C4-2B (cell line): ENCODE data around the gene SHISA7.

Experiments used
- H3K27ac ChIP-seq: fragments of 450-650 bp; 2 replicates; pipeline ENCODE4 v1.5.1; 2017
- CTCF ChIP-seq: fragments of 450-650 bp; conservative IDR thresholded peaks from 2 replicates; pipeline ENCODE4 v1.5.1; 2017; ENCODE audit warnings: mild to moderate bottlenecking
- ZFX ChIP-seq: fragments of 450-650 bp; IDR thresholded peaks from 2 replicates; pipeline ENCODE4 v1.6.1; 2017

SHISA7 gene

GRCh38 chr19:55479045-55479444 is 35.9 kb upstream of the SHISA7 start:
- no peak for TF ChIP-seq CTCF
- TF ChIP-seq ZFX: no peak
- H3K27ac ChIP-seq: no peak overlapping the region

- no peak for TF ChIP-seq CTCF
- no peak for TF ChIP-seq ZFX
- no peak overlapping the region for H3K27ac ChIP-seq
Observed at GRCh38 chr19:55478364-55478763, 35.3 kb upstream of the SHISA7 start.

GRCh38 chr19:55477905-55478304 is 34.8 kb upstream of the SHISA7 start:
- peak overlapping the region; percentile 90; the same call in 1 of the 2 replicates for H3K27ac ChIP-seq
- TF ChIP-seq CTCF (no peak), ZFX (no peak)

- no peak for TF ChIP-seq CTCF
- TF ChIP-seq ZFX: peak; percentile 85; the same call in 1 of the 2 replicates
- peak within 1 kb of the TSS; percentile 90 for H3K27ac ChIP-seq
Observed at GRCh38 chr19:55476100-55476775, 33.1 kb upstream of the SHISA7 start, which contains the start of gene ZNF628. Gene ZNF628, plus strand, starts transcription at chr19:55476617. Its CDS starts 3,294 bp downstream, at chr19:55479911.

GRCh38 chr19:55474269-55475265 is 31.5 kb upstream of the SHISA7 start:
- peak overlapping the region; percentile 90 for H3K27ac ChIP-seq
- TF ChIP-seq ZFX: no peak
- TF ChIP-seq CTCF: no peak

- TF ChIP-seq CTCF (no peak), ZFX (no peak)
- no peak overlapping the region; the same call in 1 of the 2 replicates for H3K27ac ChIP-seq
Observed at GRCh38 chr19:55473225-55474012, 30.3 kb upstream of the SHISA7 start.
